PC-9 (cell line): ENCODE data around the gene DOCK1.

ENCODE experiments used
- EZH2 ChIP-seq: fragments of 200-600 bp; sonication (generic); IDR thresholded peaks from 2 replicates; pipeline ENCODE4 v1.8.0; 2017; ENCODE audit warnings: antibody characterized with exemption, low read depth
- TF ChIP-seq, protein P1 (sequence below): fragments of 200-600 bp; sonication (generic); conservative IDR thresholded peaks from 2 replicates; pipeline ENCODE4 v1.6.1; 2017; ENCODE audit warnings: mixed run types, antibody characterized with exemption, mild to moderate bottlenecking, moderate library complexity

- TF ChIP-seq, protein P1, sequence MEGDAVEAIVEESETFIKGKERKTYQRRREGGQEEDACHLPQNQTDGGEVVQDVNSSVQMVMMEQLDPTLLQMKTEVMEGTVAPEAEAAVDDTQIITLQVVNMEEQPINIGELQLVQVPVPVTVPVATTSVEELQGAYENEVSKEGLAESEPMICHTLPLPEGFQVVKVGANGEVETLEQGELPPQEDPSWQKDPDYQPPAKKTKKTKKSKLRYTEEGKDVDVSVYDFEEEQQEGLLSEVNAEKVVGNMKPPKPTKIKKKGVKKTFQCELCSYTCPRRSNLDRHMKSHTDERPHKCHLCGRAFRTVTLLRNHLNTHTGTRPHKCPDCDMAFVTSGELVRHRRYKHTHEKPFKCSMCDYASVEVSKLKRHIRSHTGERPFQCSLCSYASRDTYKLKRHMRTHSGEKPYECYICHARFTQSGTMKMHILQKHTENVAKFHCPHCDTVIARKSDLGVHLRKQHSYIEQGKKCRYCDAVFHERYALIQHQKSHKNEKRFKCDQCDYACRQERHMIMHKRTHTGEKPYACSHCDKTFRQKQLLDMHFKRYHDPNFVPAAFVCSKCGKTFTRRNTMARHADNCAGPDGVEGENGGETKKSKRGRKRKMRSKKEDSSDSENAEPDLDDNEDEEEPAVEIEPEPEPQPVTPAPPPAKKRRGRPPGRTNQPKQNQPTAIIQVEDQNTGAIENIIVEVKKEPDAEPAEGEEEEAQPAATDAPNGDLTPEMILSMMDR = no peak
- no peak for TF ChIP-seq EZH2
These were observed 397.9 kb downstream of the DOCK1 start for GRCh38 chr10:127303105-127303504.
